DMS153 treated with DMSO at 0.1 percent for 48 hours (cell line): ENCODE data around the gene TP53I11.

Experiments
- DNase-seq: peaks from one replicate; lab custom pipeline; 2025; ENCODE audit not compliant: unreplicated experiment; lab: John Stamatoyannopoulos, UW

The TP53I11 gene

GRCh38 chr11:44889266-44889665 lies 61.4 kb downstream of the TP53I11 start:
- no peak for DNase-seq

- DNase-seq: no peak
Observed at GRCh38 chr11:44887636-44888035, 63.0 kb downstream of the TP53I11 start.

GRCh38 chr11:44886790-44887140 lies 63.9 kb downstream of the TP53I11 start:
- no peak for DNase-seq

GRCh38 chr11:44885919-44886789 lies 64.5 kb downstream of the TP53I11 start:
- no peak for DNase-seq

- no peak for DNase-seq
Observed at GRCh38 chr11:44885065-44885810, 65.4 kb downstream of the TP53I11 start.

GRCh38 chr11:44884056-44884455 lies 66.6 kb downstream of the TP53I11 start:
- DNase-seq: no peak

- no peak for DNase-seq
Observed at GRCh38 chr11:44883277-44883676, 67.4 kb downstream of the TP53I11 start.
